Ishikawa (cell line): ENCODE results near the gene C16orf78.

Source experiments
- CREB1 ChIP-seq: IDR thresholded peaks from 2 replicates; pipeline ENCODE4 v1.6.1; 2012; ENCODE audit warnings: low read depth
- MAX ChIP-seq: IDR thresholded peaks from 2 replicates; pipeline ENCODE4 v1.6.1; 2012
- TEAD4 ChIP-seq: IDR thresholded peaks from 2 replicates; pipeline ENCODE4 v1.6.1; 2012

- TF ChIP-seq CREB1, result no peak
- no peak for TF ChIP-seq MAX
- no peak for TF ChIP-seq TEAD4
Measured at GRCh38 chr16:49422896-49423295, 49.3 kb downstream of the C16orf78 start.
